Osteoblast (primary cell): ENCODE measurements around the gene MYL6. TPM values are rescaled to one million over a fixed set of nuclear protein-coding genes. Genes with fewer than 3 reads are reported as not detected.

Experiments used
- DNase-seq: peaks from one replicate; pipeline ENCODE4 v3.0.0; 2011; ENCODE audit warnings: low spot score, mixed read lengths; ENCODE audit not compliant: insufficient read length; ENCODE audit errors: missing footprints
- H2AFZ ChIP-seq: 2 replicates; pipeline ENCODE4 v1.6.0; 2011; ENCODE audit warnings: mild to moderate bottlenecking, low read length
- H3K27ac ChIP-seq: 2 replicates; pipeline ENCODE4 v1.5.1; 2011; ENCODE audit warnings: mild to moderate bottlenecking, low read depth, low read length, moderate library complexity
- H3K27me3 ChIP-seq: 2 replicates; pipeline ENCODE4 v1.6.0; 2012; ENCODE audit warnings: mild to moderate bottlenecking, control low read depth, inconsistent platforms, low read length, moderate library complexity; ENCODE audit not compliant: insufficient read depth
- H3K36me3 ChIP-seq: 2 replicates; pipeline ENCODE4 v1.5.1; 2011; ENCODE audit warnings: mild to moderate bottlenecking, low read length, control low read depth, moderate library complexity; ENCODE audit not compliant: insufficient read depth
- H3K4me1 ChIP-seq: 2 replicates; pipeline ENCODE4 v1.5.1; 2011; ENCODE audit warnings: mild to moderate bottlenecking, low read length, control low read depth, moderate library complexity; ENCODE audit not compliant: insufficient read depth
- H3K4me2 ChIP-seq: 2 replicates; pipeline ENCODE4 v1.6.0; 2011; ENCODE audit warnings: mild to moderate bottlenecking, low read length; ENCODE audit not compliant: insufficient read depth
- H3K4me3 ChIP-seq: fragments of 200-600 bp; sonication (generic); 3 replicates; pipeline ENCODE4 v1.5.1; 2012; ENCODE audit warnings: mild to moderate bottlenecking, low read length, inconsistent platforms; ENCODE audit not compliant: insufficient read depth
- H3K79me2 ChIP-seq: 2 replicates; pipeline ENCODE4 v1.6.0; 2012; ENCODE audit warnings: mild to moderate bottlenecking, low read length, control low read depth, inconsistent platforms; ENCODE audit not compliant: insufficient read depth
- H3K9me3 ChIP-seq: 2 replicates; pipeline ENCODE4 v1.5.1; 2011; ENCODE audit warnings: low read depth, low read length, control low read depth
- H4K20me1 ChIP-seq: 2 replicates; pipeline ENCODE4 v1.6.0; 2012; ENCODE audit warnings: mild to moderate bottlenecking, low read length, control low read depth; ENCODE audit not compliant: insufficient read depth
- total RNA-seq: library from RNA; depleted of rRNA; stranded (reverse); fragments of >200 nt; gene quantifications from 2 replicates; pipeline ENCODE4 v1.2.3, GENCODE V29; 2012
- TF ChIP-seq, protein P1 (sequence below): IDR thresholded peaks from 2 replicates; pipeline ENCODE4 v1.5.1; 2011; ENCODE audit warnings: mild to moderate bottlenecking, low read depth, low read length, moderate library complexity; ENCODE audit errors: extremely low read depth

The MYL6 gene
- total RNA-seq: 848 and 873 TPM in 2 replicates

DNA sequence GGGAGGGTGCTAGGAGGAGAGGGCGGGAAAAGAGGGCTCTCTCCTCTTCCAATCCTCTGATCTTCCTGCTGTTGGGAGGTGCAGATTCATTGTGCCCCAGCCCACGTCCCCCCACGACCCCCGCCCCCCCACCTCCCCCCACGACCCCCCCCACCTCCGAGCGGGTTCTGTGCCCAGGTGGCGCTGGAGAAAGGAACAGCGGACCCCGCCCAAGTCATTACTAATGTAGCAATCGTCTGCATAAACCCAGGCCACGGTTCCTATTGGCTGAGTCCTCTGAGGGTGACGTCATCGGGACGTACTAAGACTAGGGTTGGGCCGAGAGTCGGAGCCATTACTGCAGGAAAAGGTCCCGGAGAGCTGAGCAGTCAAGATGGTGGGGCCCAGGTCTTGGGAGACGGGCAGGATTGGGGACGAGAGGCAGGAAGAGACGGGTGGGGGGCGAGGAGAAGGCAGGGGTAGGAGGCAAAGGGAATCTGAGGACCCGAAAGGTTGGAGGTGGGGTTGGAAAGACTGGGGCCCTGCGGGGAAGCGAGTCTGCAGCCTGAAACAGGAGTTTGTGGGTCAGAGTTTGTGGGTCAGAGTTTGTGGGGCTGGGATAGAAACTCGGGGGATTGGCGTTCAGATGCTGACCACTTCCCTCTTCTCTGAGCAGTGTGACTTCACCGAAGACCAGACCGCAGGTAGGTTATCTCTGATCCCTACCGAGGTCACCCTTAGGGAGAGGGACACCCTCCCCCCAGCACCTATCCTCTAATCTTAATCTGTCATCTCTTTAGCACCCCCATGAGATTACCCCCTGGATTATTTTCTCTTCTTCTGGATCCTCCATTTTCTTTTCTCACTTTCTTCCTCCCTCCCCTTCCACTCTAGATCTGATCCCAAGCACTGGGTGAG, at the start of gene MYL6:
TSS of gene MYL6 (plus strand) at position 331 of the 897 bp plus-strand sequence. CDS start at position 374, 43 bp downstream.
- H3K27ac ChIP-seq: peak within 1 kb of the TSS; percentile 87
- H3K79me2 ChIP-seq: peaks cover 46% of the 10 kb centered on the region
- H2AFZ ChIP-seq: peak within 1 kb of the TSS; percentile 86

DNA sequence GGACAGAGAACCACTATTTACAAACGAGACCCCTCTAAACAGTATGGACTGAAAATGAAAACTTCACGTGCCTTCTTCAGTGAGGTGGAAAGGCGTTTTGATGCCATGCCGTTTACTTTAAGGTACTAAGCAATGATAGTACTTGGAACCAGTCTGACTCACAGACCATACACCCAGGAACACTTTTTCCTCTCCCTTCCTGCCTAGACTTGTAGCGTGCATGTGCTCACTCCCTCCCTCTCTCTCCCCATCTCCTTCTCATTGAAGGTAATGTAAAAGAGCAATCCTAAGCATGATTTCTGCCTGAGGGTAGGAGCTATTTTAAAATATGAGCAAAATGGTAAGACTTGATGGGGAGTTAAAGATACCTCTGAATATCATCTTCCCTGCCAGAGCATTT, 47.6 kb upstream of the MYL6 start:
- Histone ChIP-seq H3K4me3 (no peak overlapping the region), H3K4me2 (no peak overlapping the region), H3K27me3 (no peaks in the 10 kb centered on the region), H3K4me1 (peaks cover 15% of the 10 kb centered on the region), H3K9me3 (no peaks in the 10 kb centered on the region), H2AFZ (no peak overlapping the region), H3K79me2 (peaks cover 24% of the 10 kb centered on the region), H4K20me1 (peaks cover 1% of the 10 kb centered on the region), H3K36me3 (peaks cover 70% of the 10 kb centered on the region), H3K27ac (no peak overlapping the region)
- TF ChIP-seq, protein P1, sequence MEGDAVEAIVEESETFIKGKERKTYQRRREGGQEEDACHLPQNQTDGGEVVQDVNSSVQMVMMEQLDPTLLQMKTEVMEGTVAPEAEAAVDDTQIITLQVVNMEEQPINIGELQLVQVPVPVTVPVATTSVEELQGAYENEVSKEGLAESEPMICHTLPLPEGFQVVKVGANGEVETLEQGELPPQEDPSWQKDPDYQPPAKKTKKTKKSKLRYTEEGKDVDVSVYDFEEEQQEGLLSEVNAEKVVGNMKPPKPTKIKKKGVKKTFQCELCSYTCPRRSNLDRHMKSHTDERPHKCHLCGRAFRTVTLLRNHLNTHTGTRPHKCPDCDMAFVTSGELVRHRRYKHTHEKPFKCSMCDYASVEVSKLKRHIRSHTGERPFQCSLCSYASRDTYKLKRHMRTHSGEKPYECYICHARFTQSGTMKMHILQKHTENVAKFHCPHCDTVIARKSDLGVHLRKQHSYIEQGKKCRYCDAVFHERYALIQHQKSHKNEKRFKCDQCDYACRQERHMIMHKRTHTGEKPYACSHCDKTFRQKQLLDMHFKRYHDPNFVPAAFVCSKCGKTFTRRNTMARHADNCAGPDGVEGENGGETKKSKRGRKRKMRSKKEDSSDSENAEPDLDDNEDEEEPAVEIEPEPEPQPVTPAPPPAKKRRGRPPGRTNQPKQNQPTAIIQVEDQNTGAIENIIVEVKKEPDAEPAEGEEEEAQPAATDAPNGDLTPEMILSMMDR: no peak
- DNase-seq: no peak

More for the DNA sequence above, at the start of gene MYL6:
- peaks cover 28% of the 10 kb centered on the region for H3K4me1 ChIP-seq
- no peaks in the 10 kb centered on the region for H3K27me3 ChIP-seq
- H3K36me3 ChIP-seq: peaks cover 53% of the 10 kb centered on the region
- peak within 1 kb of the TSS; percentile 99 for H3K4me2 ChIP-seq
- DNase-seq: peak; percentile 97
- TF ChIP-seq, protein P1: no peak
- peaks cover 42% of the 10 kb centered on the region for H4K20me1 ChIP-seq
- no peaks in the 10 kb centered on the region for H3K9me3 ChIP-seq
- H3K4me3 ChIP-seq: peak within 1 kb of the TSS; percentile 92

DNA sequence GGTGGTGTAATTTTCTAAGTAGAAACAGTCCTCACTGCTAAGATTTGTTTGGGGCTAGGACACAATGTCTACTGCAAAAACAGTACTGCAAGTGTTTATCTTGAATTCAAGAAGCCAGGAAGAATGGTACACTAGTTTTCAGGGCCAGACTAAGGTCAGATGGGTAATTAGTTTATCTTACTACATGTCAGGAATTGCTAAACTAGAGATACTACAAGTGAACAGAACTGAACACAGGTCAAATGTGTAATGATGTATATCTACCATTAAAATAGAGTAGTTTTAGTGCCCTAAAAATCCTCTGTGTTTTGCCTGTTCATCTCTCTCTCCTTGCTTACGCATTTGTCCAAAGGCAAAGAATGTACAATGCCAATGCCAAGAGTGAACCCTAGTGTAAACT, 44.1 kb upstream of the MYL6 start:
- H3K79me2 ChIP-seq: peaks cover 19% of the 10 kb centered on the region
- no peak overlapping the region for H3K4me3 ChIP-seq
- H3K27me3 ChIP-seq: no peaks in the 10 kb centered on the region
- H3K9me3 ChIP-seq: no peaks in the 10 kb centered on the region
- TF ChIP-seq, protein P1: no peak
- no peak overlapping the region for H3K27ac ChIP-seq
- no peak overlapping the region for H3K4me2 ChIP-seq
- peaks cover 52% of the 10 kb centered on the region for H3K36me3 ChIP-seq
- no peak for DNase-seq
- H2AFZ ChIP-seq: no peak overlapping the region
- H4K20me1 ChIP-seq: peaks cover 16% of the 10 kb centered on the region
- H3K4me1 ChIP-seq: peaks cover 17% of the 10 kb centered on the region

DNA sequence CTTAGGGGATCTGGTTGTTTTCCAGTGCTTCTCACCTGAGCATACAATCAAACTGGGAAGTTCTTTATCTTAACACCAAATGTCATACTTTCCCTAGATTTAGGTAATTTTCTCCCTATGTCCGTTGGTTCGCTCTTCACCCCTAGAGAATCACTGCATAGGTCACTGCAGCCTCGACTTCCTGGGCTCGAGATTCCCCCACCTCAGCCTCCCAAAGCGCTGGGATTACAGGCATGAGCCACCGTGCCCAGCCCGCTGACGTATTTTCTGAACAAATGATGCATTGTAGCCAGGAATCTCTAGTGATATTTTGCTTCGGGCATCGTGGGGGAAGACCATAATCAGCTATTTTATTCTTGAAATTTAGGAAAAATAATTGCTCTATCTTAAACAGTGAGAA, 42.8 kb upstream of the MYL6 start:
- peaks cover 29% of the 10 kb centered on the region for H3K4me1 ChIP-seq
- H2AFZ ChIP-seq: peak overlapping the region; percentile 93
- H3K36me3 ChIP-seq: peaks cover 42% of the 10 kb centered on the region
- peaks cover 16% of the 10 kb centered on the region for H4K20me1 ChIP-seq
- no peaks in the 10 kb centered on the region for H3K9me3 ChIP-seq
- H3K4me2 ChIP-seq: peak overlapping the region; percentile 99
- DNase-seq: peak; percentile 76
- TF ChIP-seq, protein P1: no peak
- peak overlapping the region; percentile 91 for H3K27ac ChIP-seq
- H3K79me2 ChIP-seq: peaks cover 21% of the 10 kb centered on the region
- H3K4me3 ChIP-seq: peak overlapping the region; percentile 85
- no peaks in the 10 kb centered on the region for H3K27me3 ChIP-seq
